H1 (cell line): ENCODE data around the gene TEAD4. TPM values are rescaled to one million over a fixed set of nuclear protein-coding genes. Genes with fewer than 3 reads are reported as not detected.

Experiments
- CTCF ChIA-PET: fragments of 300-600 bp; sonication (Branson Sonifier 250); formaldehyde crosslinking; loops from one replicate; lab custom pipeline; 2021; ENCODE audit not compliant: partially characterized antibody; lab: Charles Lee
- POLR2A ChIA-PET: fragments of 300-600 bp; sonication (Branson Sonifier 250); formaldehyde crosslinking; loops from one replicate; lab custom pipeline; 2021; ENCODE audit warnings: inconsistent platforms; ENCODE audit not compliant: partially characterized antibody; lab: Charles Lee
- DNase-seq, 2 experiments: peaks; one replicate each; pipeline versions ENCODE4 v3.0.0 to v3.0.0-alpha.2; 2010 to 2022; ENCODE audit warnings: low spot score in 2 of 2, low read depth in 1 of 2, mixed read lengths in 1 of 2
- FAIRE-seq: peaks from 2 replicates; lab custom pipeline; 2011; peaks lifted over from hg19 to GRCh38; lab: Jason Lieb, UNC
- H2AFZ ChIP-seq: 2 replicates; pipeline ENCODE4 v1.8.1; 2012; ENCODE audit warnings: low read length, inconsistent platforms
- H2AK5ac ChIP-seq: 2 replicates; pipeline ENCODE4 v1.6.1; 2013; ENCODE audit warnings: low read depth, low read length
- H2BK120ac ChIP-seq: replicated peaks from 2 replicates; pipeline ENCODE3; 2013; ENCODE audit warnings: low read depth, low read length, inconsistent platforms
- H2BK12ac ChIP-seq: 2 replicates; pipeline ENCODE4 v1.6.1; 2013; ENCODE audit warnings: low read depth, low read length
- H2BK15ac ChIP-seq: 2 replicates; pipeline ENCODE4 v1.6.1; 2013; ENCODE audit warnings: low read length
- H2BK20ac ChIP-seq: 2 replicates; pipeline ENCODE4 v1.6.1; 2013; ENCODE audit warnings: low read length
- H2BK5ac ChIP-seq: 2 replicates; pipeline ENCODE4 v1.6.1; 2013; ENCODE audit warnings: low read depth, low read length
- H3K14ac ChIP-seq: 2 replicates; pipeline ENCODE4 v1.6.1; 2013; ENCODE audit warnings: inconsistent platforms; ENCODE audit not compliant: insufficient read length
- H3K18ac ChIP-seq: 2 replicates; pipeline ENCODE4 v1.6.1; 2013; ENCODE audit warnings: low read length; ENCODE audit errors: extremely low read depth
- H3K23ac ChIP-seq: 2 replicates; pipeline ENCODE4 v1.6.1; 2013; ENCODE audit warnings: inconsistent platforms; ENCODE audit not compliant: insufficient read length
- H3K23me2 ChIP-seq: 2 replicates; pipeline ENCODE4 v1.6.1; 2013; ENCODE audit warnings: low read depth, low read length
- H3K27ac ChIP-seq: 2 replicates; pipeline ENCODE4 v1.6.1; 2011; ENCODE audit warnings: low read depth, low read length, inconsistent platforms
- H3K27me3 ChIP-seq, 4 experiments: replicated peaks in 1 of 4; 1 replicate in 1 of 4; 2 replicates in 3 of 4; pipeline versions ENCODE4 v1.6.1 to v1.8.1; 2011 to 2013; ENCODE audit warnings: low read length in 3 of 4, mild to moderate bottlenecking in 3 of 4, inconsistent platforms in 2 of 4, mixed read lengths in 2 of 4, moderate library complexity in 1 of 4; ENCODE audit not compliant: control insufficient read depth in 3 of 4, insufficient read depth in 3 of 4; ENCODE audit errors: extremely low read depth in 1 of 4
- H3K36me3 ChIP-seq, 4 experiments: 2 replicates each; pipeline versions ENCODE4 v1.6.1 to v1.8.1; 2011 to 2013; ENCODE audit warnings: mild to moderate bottlenecking in 4 of 4, low read length in 3 of 4, moderate library complexity in 2 of 4, control low read depth in 1 of 4, inconsistent platforms in 1 of 4; ENCODE audit not compliant: insufficient read depth in 4 of 4, control insufficient read depth in 2 of 4
- H3K4ac ChIP-seq: replicated peaks from 2 replicates; pipeline ENCODE3; 2013; ENCODE audit warnings: low read length, low read depth, mixed read lengths, inconsistent platforms; ENCODE audit not compliant: insufficient read length
- H3K4me1 ChIP-seq, 4 experiments: replicated peaks in 1 of 4; 1 replicate in 1 of 4; 2 replicates in 3 of 4; pipeline versions ENCODE4 v1.6.1 to v1.8.1; 2011 to 2013; ENCODE audit warnings: low read length in 3 of 4, inconsistent platforms in 2 of 4, mixed read lengths in 1 of 4; ENCODE audit not compliant: insufficient read depth in 4 of 4, control insufficient read depth in 3 of 4
- H3K4me2 ChIP-seq, 2 experiments: 2 replicates each; pipeline versions ENCODE4 v1.6.1 to v1.8.1; 2011 to 2013; ENCODE audit warnings: low read depth in 2 of 2, low read length in 2 of 2, control low read depth in 1 of 2, inconsistent platforms in 1 of 2, mild to moderate bottlenecking in 1 of 2; ENCODE audit not compliant: insufficient read depth in 1 of 2
- H3K4me3 ChIP-seq, 4 experiments: fragments of 200-600, 300-600 bp in 1 of 4; sonication (generic), shearing (Covaris generic), sonication (Bioruptor Twin) in 1 of 4; 2 replicates each; pipeline versions ENCODE4 v1.5.1 to v1.8.1; 2011 to 2016; ENCODE audit warnings: low read length in 4 of 4, low read depth in 3 of 4, control low read depth in 2 of 4, inconsistent platforms in 2 of 4, mild to moderate bottlenecking in 2 of 4, mixed read lengths in 1 of 4, moderate library complexity in 1 of 4; ENCODE audit not compliant: insufficient read depth in 2 of 4; ENCODE audit errors: extremely low read depth in 1 of 4
- H3K56ac ChIP-seq: replicated peaks from 2 replicates; pipeline ENCODE3; 2013; ENCODE audit warnings: low read depth, mild to moderate bottlenecking, mixed read lengths, low read length, inconsistent platforms; ENCODE audit not compliant: insufficient read length
- H3K79me1 ChIP-seq: 2 replicates; pipeline ENCODE4 v1.6.1; 2013; ENCODE audit warnings: low read depth, low read length, control low read depth
- H3K79me2 ChIP-seq, 2 experiments: 2 replicates each; pipeline versions ENCODE4 v1.6.1 to v1.8.1; 2012 to 2013; ENCODE audit warnings: low read length in 2 of 2, mild to moderate bottlenecking in 2 of 2, inconsistent platforms in 1 of 2; ENCODE audit not compliant: insufficient read depth in 2 of 2, control insufficient read depth in 1 of 2
- H3K9ac ChIP-seq, 4 experiments: replicated peaks in 1 of 4; 1 replicate in 1 of 4; 2 replicates in 3 of 4; pipeline versions ENCODE4 v1.6.1 to v1.8.1; 2011 to 2013; ENCODE audit warnings: low read depth in 3 of 4, low read length in 3 of 4, control low read depth in 2 of 4, mild to moderate bottlenecking in 2 of 4, moderate library complexity in 2 of 4, inconsistent platforms in 1 of 4; ENCODE audit errors: extremely low read depth in 1 of 4
- H3K9me3 ChIP-seq, 2 experiments: 2 replicates each; pipeline versions ENCODE4 v1.6.1 to v1.8.1; 2012 to 2013; ENCODE audit warnings: mild to moderate bottlenecking in 2 of 2, moderate library complexity in 2 of 2, control low read depth in 1 of 2, inconsistent platforms in 1 of 2, low read depth in 1 of 2, low read length in 1 of 2, mixed read lengths in 1 of 2; ENCODE audit not compliant: insufficient read depth in 2 of 2
- H4K20me1 ChIP-seq, 2 experiments: replicated peaks in 1 of 2; 2 replicates each; pipeline versions ENCODE3 to v1.8.1; 2011 to 2013; ENCODE audit warnings: inconsistent platforms in 2 of 2, low read length in 2 of 2, mild to moderate bottlenecking in 1 of 2; ENCODE audit not compliant: insufficient read depth in 2 of 2, control insufficient read depth in 1 of 2
- H4K5ac ChIP-seq: 2 replicates; pipeline ENCODE4 v1.6.1; 2013; ENCODE audit warnings: low read length, low read depth, mixed read lengths, inconsistent platforms; ENCODE audit not compliant: insufficient read length
- H4K8ac ChIP-seq: 2 replicates; pipeline ENCODE4 v1.8.0; 2013; ENCODE audit warnings: mild to moderate bottlenecking, moderate library complexity, low read length, inconsistent platforms; ENCODE audit not compliant: insufficient read depth; ENCODE audit errors: extremely low read depth
- H4K91ac ChIP-seq: replicated peaks from 2 replicates; pipeline ENCODE3; 2013; ENCODE audit warnings: low read length, mixed read lengths, inconsistent platforms; ENCODE audit not compliant: insufficient read length
- BACH1 ChIP-seq: IDR thresholded peaks from 2 replicates; pipeline ENCODE4 v1.6.1; 2012; ENCODE audit warnings: low read length, improper control_type of control experiment
- MAFK ChIP-seq: IDR thresholded peaks from 2 replicates; pipeline ENCODE4 v1.6.1; 2012; ENCODE audit warnings: low read depth, mild to moderate bottlenecking, improper control_type of control experiment, low read length
- POLR2A ChIP-seq, 2 experiments: IDR thresholded peaks; 1 replicate in 1 of 2; 2 replicates in 1 of 2; pipeline ENCODE4 v1.6.1; 2011; ENCODE audit warnings: low read depth in 2 of 2, low read length in 2 of 2, mild to moderate bottlenecking in 2 of 2; ENCODE audit errors: control extremely low read depth in 1 of 2
- WGBS, 2 experiments: shearing (Covaris generic) in 1 of 2; methylation state at CpG; one replicate each; pipeline versions ENCODE4 v1.1.6 to v1.1.7; 2013 to 2015; ENCODE audit warnings: low lambda C conversion rate in 2 of 2, mixed read lengths in 2 of 2, inconsistent platforms in 1 of 2, low coverage in 1 of 2, missing lambda C conversion rate in 1 of 2; ENCODE audit not compliant: insufficient replicate concordance in 2 of 2, insufficient coverage in 1 of 2, insufficient read length in 1 of 2; ENCODE audit errors: extremely low coverage in 1 of 2, missing lambda C conversion rate in 1 of 2; 5-methylcytosine and 5-hydroxymethylcytosine counted together
- polyA plus RNA-seq, 7 experiments: library from polyadenylated mRNA; depleted of rRNA in 3 of 7; stranded (reverse) in 5 of 7; unstranded in 2 of 7; fragments of >200 nt in 5 of 7; fragments of 200-250 nt in 2 of 7; gene quantifications; 1 replicate in 5 of 7; 2 replicates in 1 of 7; 4 replicates in 1 of 7; pipeline versions ENCODE4 v1.2.1 to v1.2.3, GENCODE V29; 2011 to 2013; ENCODE audit warnings: missing spikeins in 2 of 7, mixed read lengths in 2 of 7
- total RNA-seq: library from RNA; stranded (reverse); fragmentation: NEBNext Ultra II Directional; extraction: Animal tissue kit (Norgen Biotek cat#: 25700); gene quantifications from 2 replicates; pipeline ENCODE4 v1.2.1, GENCODE V29; 2021

TEAD4 gene
- total and polyA plus RNA-seq, 2 of the 8 experiments (the other 6 are each of a cell fraction or from before 2014, with no cell fraction given): 56.7 to 116 TPM

GRCh38 chr12:3078086-3078820 is 119.1 kb downstream of the TEAD4 start:
- Histone ChIP-seq H4K8ac (no peak overlapping the region), H3K18ac (no peak overlapping the region), H2BK5ac (no peak overlapping the region), H2BK15ac (no peak overlapping the region; the same call in 1 of the 2 replicates), H3K9ac (no peak overlapping the region), H3K56ac (no peak overlapping the region), H2AK5ac (no peak overlapping the region), H3K4me1 (peaks cover 0 to 9% (median 3%) of the 10 kb centered on the region in 4 experiments; a peak in 3 of 7 replicates), H3K27me3 (peaks cover 0 to 23% (median 8%) of the 10 kb centered on the region in 4 experiments; a peak in 3 of 7 replicates), H3K23me2 (peaks cover 4% of the 10 kb centered on the region; the same call in 1 of the 2 replicates), H3K79me1 (0 out of 2 replicates have a peak, but pooled peaks cover 3% of the 10 kb centered on the region), H2BK20ac (no peak overlapping the region), H3K27ac (no peak overlapping the region), H4K5ac (no peak overlapping the region), H3K36me3 (no peaks in the 10 kb centered on the region), H3K79me2 (no peaks in the 10 kb centered on the region), H3K4ac (no peak overlapping the region), H3K23ac (no peak overlapping the region), H3K9me3 (no peaks in the 10 kb centered on the region), H3K4me3 (peak overlapping the region; percentile 65 to 73 (median 66)), H3K14ac (no peak overlapping the region), H3K4me2 (peak overlapping the region; percentile 66 to 70), H4K91ac (no peak overlapping the region), H2BK12ac (no peak overlapping the region), H4K20me1 (no peaks in the 10 kb centered on the region), H2AFZ (no peak overlapping the region), H2BK120ac (no peak overlapping the region)
- WGBS, 2 experiments: 51% methylated on average over 10 of the region's 10 CpGs; no CpG with 5 or more reads in 1 of the 2 experiments
- FAIRE-seq (no peak), DNase-seq (no peak)
- ChIA-PET CTCF (interaction anchor here (1.0 to 1.7 kb wide), 4 partner anchors 9 to 57 kb away, joined by 3 to 7 read pairs (median 4); no protein-coding TSS in a partner anchor), POLR2A (interaction anchor here (0.6 to 1.3 kb wide), 3 partner anchors 12 to 256 kb away, joined by 3 read pairs; no protein-coding TSS in a partner anchor)
- peak; percentile 92 for TF ChIP-seq BACH1
- no peak for TF ChIP-seq POLR2A (IDR thresholded peaks at IDR 0.05; ENCODE audit: control extremely low read depth in 1 of 2, low read depth in 2 of 2, low read length in 2 of 2)
- TF ChIP-seq MAFK: peak; percentile 74; the same call in 1 of the 2 replicates
